Stimulated activated CD8-positive, alpha-beta memory T cell treated with anti-CD3 and anti-CD28 coated beads, Interleukin-7, amount 100 ng/mL, for 4 hours (primary cell): ENCODE results near the gene PEX5.
"Not testable (repeated sequence)": the region's sequence is repeated elsewhere in the genome, so short reads cannot be mapped to it uniquely, and the experiment has no call there.

Source experiments
- DNase-seq, 2 donors: peaks; one replicate each; pipeline ENCODE4 v3.0.0-alpha.2; 2020; ENCODE audit warnings: low read depth in 2 of 2

PEX5 gene

GRCh38 chr12:7213745-7214144 lies 24.3 kb downstream of the PEX5 start:
- not testable (repeated sequence) for DNase-seq

GRCh38 chr12:7217475-7218069 lies 28.1 kb downstream of the PEX5 start:
- DNase-seq, result no peak

GRCh38 chr12:7219599-7220243 lies 30.2 kb downstream of the PEX5 start:
- peak; percentile 43 to 55 for DNase-seq

GRCh38 chr12:7221486-7221885 lies 32.0 kb downstream of the PEX5 start:
- DNase-seq, result no peak

GRCh38 chr12:7229741-7230140 lies 40.3 kb downstream of the PEX5 start:
- no peak for DNase-seq

GRCh38 chr12:7241404-7242005 lies 52.0 kb downstream of the PEX5 start:
- no peak for DNase-seq

- DNase-seq, result no peak
These were observed 53.0 kb downstream of the PEX5 start for GRCh38 chr12:7242176-7243101.

- not testable (repeated sequence) for DNase-seq
These were observed 62.0 kb downstream of the PEX5 start for GRCh38 chr12:7251328-7251996.

- no peak for DNase-seq
These were observed 69.6 kb downstream of the PEX5 start for GRCh38 chr12:7259060-7259459.
